ENCODE measurements around the gene LMBR1.
"Not testable (repeated sequence)": the region's sequence is repeated elsewhere in the genome, so short reads cannot be mapped to it uniquely, and the experiment has no call there.

- TF ChIP-seq, protein P1, sequence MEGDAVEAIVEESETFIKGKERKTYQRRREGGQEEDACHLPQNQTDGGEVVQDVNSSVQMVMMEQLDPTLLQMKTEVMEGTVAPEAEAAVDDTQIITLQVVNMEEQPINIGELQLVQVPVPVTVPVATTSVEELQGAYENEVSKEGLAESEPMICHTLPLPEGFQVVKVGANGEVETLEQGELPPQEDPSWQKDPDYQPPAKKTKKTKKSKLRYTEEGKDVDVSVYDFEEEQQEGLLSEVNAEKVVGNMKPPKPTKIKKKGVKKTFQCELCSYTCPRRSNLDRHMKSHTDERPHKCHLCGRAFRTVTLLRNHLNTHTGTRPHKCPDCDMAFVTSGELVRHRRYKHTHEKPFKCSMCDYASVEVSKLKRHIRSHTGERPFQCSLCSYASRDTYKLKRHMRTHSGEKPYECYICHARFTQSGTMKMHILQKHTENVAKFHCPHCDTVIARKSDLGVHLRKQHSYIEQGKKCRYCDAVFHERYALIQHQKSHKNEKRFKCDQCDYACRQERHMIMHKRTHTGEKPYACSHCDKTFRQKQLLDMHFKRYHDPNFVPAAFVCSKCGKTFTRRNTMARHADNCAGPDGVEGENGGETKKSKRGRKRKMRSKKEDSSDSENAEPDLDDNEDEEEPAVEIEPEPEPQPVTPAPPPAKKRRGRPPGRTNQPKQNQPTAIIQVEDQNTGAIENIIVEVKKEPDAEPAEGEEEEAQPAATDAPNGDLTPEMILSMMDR (conservative IDR thresholded peaks at IDR 0.05; ENCODE audit: low read depth, low read length): not testable (repeated sequence)
- TF ChIP-seq, protein P2, sequence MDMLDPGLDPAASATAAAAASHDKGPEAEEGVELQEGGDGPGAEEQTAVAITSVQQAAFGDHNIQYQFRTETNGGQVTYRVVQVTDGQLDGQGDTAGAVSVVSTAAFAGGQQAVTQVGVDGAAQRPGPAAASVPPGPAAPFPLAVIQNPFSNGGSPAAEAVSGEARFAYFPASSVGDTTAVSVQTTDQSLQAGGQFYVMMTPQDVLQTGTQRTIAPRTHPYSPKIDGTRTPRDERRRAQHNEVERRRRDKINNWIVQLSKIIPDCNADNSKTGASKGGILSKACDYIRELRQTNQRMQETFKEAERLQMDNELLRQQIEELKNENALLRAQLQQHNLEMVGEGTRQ (IDR thresholded peaks at IDR 0.05; ENCODE audit: low read depth, low read length): not testable (repeated sequence)
- not testable (repeated sequence) for TF ChIP-seq CEBPB (IDR thresholded peaks at IDR 0.05; ENCODE audit: low read depth, low read length); CHD1 (IDR thresholded peaks at IDR 0.05; ENCODE audit: low read depth, low read length); BHLHE40 (IDR thresholded peaks at IDR 0.05; ENCODE audit: low read depth, low read length); RAD21 (IDR thresholded peaks at IDR 0.05; ENCODE audit: low read length); RCOR1 (IDR thresholded peaks at IDR 0.05; ENCODE audit: insufficient replicate concordance, low read length); POLR2A (IDR thresholded peaks at IDR 0.05; ENCODE audit: low read depth, low read length); MAZ (IDR thresholded peaks at IDR 0.05; ENCODE audit: borderline replicate concordance, low read depth, low read length); SMC3 (IDR thresholded peaks at IDR 0.05; ENCODE audit: low read depth, low read length); MXI1 (IDR thresholded peaks at IDR 0.05; ENCODE audit: borderline replicate concordance, low read depth, low read length); MAFK (IDR thresholded peaks at IDR 0.05; ENCODE audit: low read depth, low read length)
Observed at GRCh38 chr7:156862022-156862421, 31.0 kb downstream of the LMBR1 start.

Data from IMR-90 (cell line).